ENCODE measurements around the gene DRD4. TPM values are rescaled to one million over a fixed set of nuclear protein-coding genes. Genes with fewer than 3 reads are reported as not detected.

The DRD4 gene
- total and polyA plus RNA-seq, 7 experiments from 2014 or later, result 0.27 to 1.9 (median 0.75) TPM; not detected in 2

DNA sequence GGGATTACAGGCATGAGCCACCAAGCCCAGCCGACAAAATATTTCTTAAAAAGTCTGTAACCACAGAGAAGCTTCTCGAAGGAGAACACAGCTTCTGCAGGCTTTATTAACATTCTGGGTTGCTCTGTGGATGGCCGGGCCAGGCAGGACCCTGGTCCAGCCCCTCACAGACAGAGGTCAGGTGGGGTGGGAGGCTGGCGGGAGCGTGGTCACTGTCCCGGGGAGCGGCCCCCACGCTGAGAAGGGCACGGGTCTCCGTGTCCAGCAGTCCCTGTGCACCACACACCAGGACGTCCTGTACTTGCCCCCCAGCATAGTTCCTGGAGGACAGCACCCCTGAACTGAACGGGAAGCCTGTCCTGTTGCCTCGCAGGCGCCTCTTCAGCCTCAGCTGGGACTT, 19.4 kb downstream of the DRD4 start:
- Mint-ChIP-seq H3K4me1 (peaks cover 0 to 1% (median 0%) of the 10 kb centered on the region in 7 donors), H3K36me3 (peaks cover 0 to 30% (median 5%) of the 10 kb centered on the region in 5 donors), H3K4me3 (no peak overlapping the region), H3K27me3 (no peaks in the 10 kb centered on the region), H3K9me3 (no peaks in the 10 kb centered on the region), H3K27ac (no peak overlapping the region)
- ChIA-PET CTCF (interaction anchor here (1.0 kb wide), 1 partner anchor 110 kb away, joined by 4 read pairs; no protein-coding TSS in a partner anchor), POLR2A (no interaction called here)
- H3K9me3 ChIP-seq (ENCODE audit: control insufficient read depth in 2 of 3, low read length in 3 of 3), result no peaks in the 10 kb centered on the region
- H3K4me3 ChIP-seq (ENCODE audit: low read length), result no peak overlapping the region
- no peak overlapping the region for H3K27ac ChIP-seq (ENCODE audit: low read depth, low read length)
- no peak for ATAC-seq
- DNase-seq, result no peak
- no peaks in the 10 kb centered on the region for H3K27me3 ChIP-seq (ENCODE audit: control insufficient read depth in 2 of 2, insufficient read depth in 2 of 2, low read length in 2 of 2)
- peaks cover 0 to 59% (median 4%) of the 10 kb centered on the region in 3 experiments for H3K36me3 ChIP-seq (ENCODE audit: control insufficient read depth in 2 of 3, insufficient read depth in 3 of 3, low read length in 3 of 3)
- H3K4me1 ChIP-seq (ENCODE audit: control insufficient read depth in 2 of 2, insufficient read depth in 2 of 2, low read length in 2 of 2), result no peaks in the 10 kb centered on the region
- intact Hi-C loops (cut with micrococcal nuclease), result no loop called here

DNA sequence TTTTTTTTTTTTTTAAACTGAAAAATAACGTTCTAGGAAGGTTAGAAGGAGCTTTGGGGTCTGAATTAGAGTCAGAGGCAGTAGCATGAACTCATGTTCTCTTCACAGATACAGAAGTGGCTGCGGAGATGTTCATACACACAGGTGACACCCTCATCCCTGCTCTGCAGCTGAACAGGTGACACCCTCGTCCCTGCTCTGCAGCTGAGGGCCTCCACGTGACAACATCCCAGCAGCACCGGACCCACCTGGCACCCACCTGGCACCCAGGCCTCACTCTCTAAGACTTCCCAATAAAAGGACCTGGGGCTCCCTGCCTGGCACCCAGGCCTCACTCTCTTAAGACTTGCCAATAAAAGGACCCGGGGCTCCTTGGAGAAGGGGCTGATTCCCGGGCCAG, 19.8 kb downstream of the DRD4 start:
- Mint-ChIP-seq H3K27me3 (no peaks in the 10 kb centered on the region), H3K4me3 (no peak overlapping the region), H3K9me3 (no peaks in the 10 kb centered on the region), H3K36me3 (peaks cover 0 to 26% (median 3%) of the 10 kb centered on the region in 5 donors), H3K4me1 (peaks cover 0 to 1% (median 0%) of the 10 kb centered on the region in 7 donors), H3K27ac (peak overlapping the region in 1 of 9 donors; percentile 52)
- ChIA-PET CTCF (no interaction called here), POLR2A (no interaction called here)
- no peak overlapping the region for H3K27ac ChIP-seq (ENCODE audit: low read depth, low read length)
- H3K4me3 ChIP-seq (ENCODE audit: low read length), result no peak overlapping the region
- peaks cover 0 to 55% (median 4%) of the 10 kb centered on the region in 3 experiments for H3K36me3 ChIP-seq (ENCODE audit: control insufficient read depth in 2 of 3, insufficient read depth in 3 of 3, low read length in 3 of 3)
- no peaks in the 10 kb centered on the region for H3K27me3 ChIP-seq (ENCODE audit: control insufficient read depth in 2 of 2, insufficient read depth in 2 of 2, low read length in 2 of 2)
- DNase-seq, result no peak
- no peaks in the 10 kb centered on the region for H3K9me3 ChIP-seq (ENCODE audit: control insufficient read depth in 2 of 3, low read length in 3 of 3)
- intact Hi-C loops (cut with micrococcal nuclease), result no loop called here
- H3K4me1 ChIP-seq (ENCODE audit: control insufficient read depth in 2 of 2, insufficient read depth in 2 of 2, low read length in 2 of 2), result no peaks in the 10 kb centered on the region
- no peak for ATAC-seq

DNA sequence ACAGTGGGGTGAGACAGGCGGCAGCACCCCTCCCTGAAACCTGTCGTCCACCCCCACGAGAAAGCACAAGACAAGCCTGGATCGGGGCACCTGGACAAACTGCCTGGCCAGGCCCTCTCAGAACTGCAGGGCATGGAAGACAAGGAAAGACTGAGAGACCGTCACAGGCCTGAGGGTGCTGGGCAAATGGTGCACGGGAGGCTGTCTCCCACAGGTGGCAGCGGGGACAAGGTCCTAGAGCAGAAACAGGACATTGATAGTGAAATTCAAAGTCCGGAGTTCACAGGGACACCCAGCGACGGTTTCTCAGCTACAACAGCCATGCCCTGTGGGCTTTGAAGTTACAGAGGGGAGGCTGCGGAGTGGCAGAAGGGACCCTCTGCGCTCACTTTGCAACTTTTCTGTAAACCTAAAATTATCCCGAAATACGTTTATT, 20.6 kb downstream of the DRD4 start:
- Mint-ChIP-seq H3K9me3 (no peaks in the 10 kb centered on the region), H3K4me3 (no peak overlapping the region)
- DNase-seq, result no peak

DNA sequence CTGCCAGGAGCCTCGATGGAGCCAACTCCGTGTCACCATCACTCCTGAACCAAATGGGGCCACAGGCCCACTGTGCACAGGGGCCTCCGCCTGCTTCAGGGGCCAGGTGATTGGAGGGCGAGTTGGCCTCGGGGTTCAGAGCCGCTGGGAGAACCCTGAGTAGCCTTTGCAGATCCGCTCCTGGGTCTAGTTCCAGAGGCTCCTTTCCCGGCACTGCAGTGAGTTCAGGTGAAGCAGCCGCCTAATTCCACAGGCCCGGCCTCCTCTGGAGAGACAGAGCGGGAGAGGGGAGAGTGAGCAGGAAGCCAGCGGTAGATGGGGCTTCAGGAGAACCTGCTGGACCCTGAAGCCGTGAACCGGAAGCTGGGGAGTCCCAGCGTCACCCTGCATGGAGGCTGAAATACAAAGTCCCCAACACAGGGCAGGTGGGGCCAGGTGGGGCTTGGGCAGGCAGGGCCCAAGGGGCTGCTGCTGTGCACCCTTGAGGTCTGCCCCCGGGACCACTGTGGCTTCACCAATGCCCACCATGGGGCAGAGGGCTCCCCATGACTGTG, 22.5 kb downstream of the DRD4 start:
- H3K4me3 Mint-ChIP-seq, result no peak overlapping the region
- ChIA-PET CTCF (no interaction called here), POLR2A (no interaction called here)
- intact Hi-C loops (cut with micrococcal nuclease), result no loop called here
- ATAC-seq (no peak), DNase-seq (no peak)
- H3K27ac Mint-ChIP-seq, result no peak overlapping the region
- H3K9me3 Mint-ChIP-seq, result no peaks in the 10 kb centered on the region
- no peaks in the 10 kb centered on the region for H3K27me3 ChIP-seq (ENCODE audit: control insufficient read depth in 2 of 2, insufficient read depth in 2 of 2, low read length in 2 of 2)
- H3K4me3 ChIP-seq (ENCODE audit: low read length), result no peak overlapping the region
- peaks cover 0 to 7% (median 0%) of the 10 kb centered on the region in 7 donors for H3K4me1 Mint-ChIP-seq
- H3K4me1 ChIP-seq (ENCODE audit: control insufficient read depth in 2 of 2, insufficient read depth in 2 of 2, low read length in 2 of 2), result no peaks in the 10 kb centered on the region
- H3K27ac ChIP-seq (ENCODE audit: low read depth, low read length), result no peak overlapping the region
- H3K9me3 ChIP-seq (ENCODE audit: control insufficient read depth in 2 of 3, low read length in 3 of 3), result no peaks in the 10 kb centered on the region
- H3K36me3 Mint-ChIP-seq, result peaks cover 0 to 15% (median 0%) of the 10 kb centered on the region in 5 donors
- H3K36me3 ChIP-seq (ENCODE audit: control insufficient read depth in 2 of 3, insufficient read depth in 3 of 3, low read length in 3 of 3), result peaks cover 0 to 49% (median 0%) of the 10 kb centered on the region in 3 experiments
- H3K27me3 Mint-ChIP-seq, result no peaks in the 10 kb centered on the region

More for the DNA sequence above, 20.6 kb downstream of the DRD4 start:
- ChIA-PET POLR2A (no interaction called here), CTCF (no interaction called here)
- Mint-ChIP-seq H3K36me3 (peaks cover 0 to 19% (median 0%) of the 10 kb centered on the region in 5 donors), H3K27ac (no peak overlapping the region), H3K4me1 (peaks cover 0 to 4% (median 1%) of the 10 kb centered on the region in 7 donors), H3K27me3 (no peaks in the 10 kb centered on the region)
- H3K36me3 ChIP-seq (ENCODE audit: control insufficient read depth in 2 of 3, insufficient read depth in 3 of 3, low read length in 3 of 3), result peaks cover 0 to 54% (median 4%) of the 10 kb centered on the region in 3 experiments
- H3K4me1 ChIP-seq (ENCODE audit: control insufficient read depth in 2 of 2, insufficient read depth in 2 of 2, low read length in 2 of 2), result no peaks in the 10 kb centered on the region
- no peaks in the 10 kb centered on the region for H3K9me3 ChIP-seq (ENCODE audit: control insufficient read depth in 2 of 3, low read length in 3 of 3)
- H3K4me3 ChIP-seq (ENCODE audit: low read length), result no peak overlapping the region
- no peak overlapping the region for H3K27ac ChIP-seq (ENCODE audit: low read depth, low read length)
- H3K27me3 ChIP-seq (ENCODE audit: control insufficient read depth in 2 of 2, insufficient read depth in 2 of 2, low read length in 2 of 2), result no peaks in the 10 kb centered on the region
- ATAC-seq, result no peak
- intact Hi-C loops (cut with micrococcal nuclease), result no loop called here

DNA sequence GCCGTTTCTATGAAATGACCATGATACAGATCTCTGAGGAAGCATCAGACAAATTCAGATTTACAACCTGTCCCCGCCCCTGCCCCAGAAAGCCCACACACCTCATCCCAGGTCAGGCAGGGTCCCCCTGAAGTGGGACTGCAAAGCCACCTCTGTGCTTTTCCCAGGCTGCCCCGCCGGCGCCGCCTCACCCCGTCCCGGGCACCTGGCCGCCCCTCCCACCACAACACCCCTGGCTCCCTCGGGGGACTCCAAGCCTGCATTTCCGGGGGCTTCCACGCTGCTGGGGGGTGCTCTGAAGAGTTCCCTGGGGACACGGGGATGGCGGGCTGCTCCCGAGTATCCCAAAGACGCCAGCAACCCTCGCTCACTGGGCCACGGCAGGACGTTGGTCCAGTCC, 23.2 kb downstream of the DRD4 start:
- Mint-ChIP-seq H3K27ac (no peak overlapping the region), H3K9me3 (no peaks in the 10 kb centered on the region), H3K4me1 (peaks cover 0 to 7% (median 0%) of the 10 kb centered on the region in 7 donors), H3K27me3 (no peaks in the 10 kb centered on the region), H3K4me3 (no peak overlapping the region), H3K36me3 (peaks cover 0 to 16% (median 0%) of the 10 kb centered on the region in 5 donors)
- DNase-seq (no peak), ATAC-seq (no peak)
- ChIA-PET POLR2A (no interaction called here), CTCF (no interaction called here)
- Histone ChIP-seq H3K27me3 (ENCODE audit: control insufficient read depth in 2 of 2, insufficient read depth in 2 of 2, low read length in 2 of 2) (no peaks in the 10 kb centered on the region), H3K4me3 (ENCODE audit: low read length) (no peak overlapping the region), H3K27ac (ENCODE audit: low read depth, low read length) (no peak overlapping the region), H3K36me3 (ENCODE audit: control insufficient read depth in 2 of 3, insufficient read depth in 3 of 3, low read length in 3 of 3) (peaks cover 0 to 46% (median 0%) of the 10 kb centered on the region in 3 experiments), H3K4me1 (ENCODE audit: control insufficient read depth in 2 of 2, insufficient read depth in 2 of 2, low read length in 2 of 2) (no peaks in the 10 kb centered on the region), H3K9me3 (ENCODE audit: control insufficient read depth in 2 of 3, low read length in 3 of 3) (no peaks in the 10 kb centered on the region)
- intact Hi-C loops (cut with micrococcal nuclease), result no loop called here

DNA sequence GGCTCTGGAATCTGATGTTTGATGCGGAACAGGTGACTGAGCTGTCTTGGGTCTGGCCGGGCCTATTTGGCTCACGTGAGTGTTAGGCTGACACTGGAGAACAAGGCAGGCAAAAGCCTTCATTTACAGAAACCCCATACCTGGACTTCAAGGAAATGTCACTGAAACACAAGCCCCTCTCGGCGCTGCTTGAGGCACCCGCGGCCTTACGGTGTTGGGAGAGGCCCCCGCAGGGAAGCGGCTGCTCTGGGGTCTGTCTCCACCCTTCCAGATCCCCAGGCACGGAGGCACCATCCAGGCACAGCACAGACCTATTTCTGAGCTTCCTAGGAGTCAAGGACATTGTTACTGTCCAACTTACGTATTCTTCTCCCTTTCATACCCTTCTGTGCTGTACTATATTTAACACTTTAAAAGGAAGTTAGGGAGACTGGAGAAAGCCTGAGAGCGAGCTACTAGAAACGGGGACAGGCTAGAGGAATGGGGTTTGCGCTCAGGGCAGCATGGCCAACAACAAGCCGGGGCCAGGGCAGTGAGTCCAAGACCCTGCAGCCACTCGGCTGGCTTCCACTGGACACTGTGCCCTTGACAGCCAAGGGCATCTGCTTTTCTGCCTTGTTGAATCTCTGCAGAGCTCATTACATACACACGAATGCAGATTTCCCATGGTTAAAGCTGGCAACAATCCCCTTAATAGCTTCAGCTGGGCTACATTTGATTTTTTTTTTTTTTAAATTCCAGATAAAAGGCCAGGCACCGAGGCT, 23.8 kb downstream of the DRD4 start:
- ATAC-seq (no peak), DNase-seq (no peak)
- H3K9me3 Mint-ChIP-seq, result no peaks in the 10 kb centered on the region
- Histone ChIP-seq H3K4me3 (ENCODE audit: low read length) (no peak overlapping the region), H3K36me3 (ENCODE audit: control insufficient read depth in 2 of 3, insufficient read depth in 3 of 3, low read length in 3 of 3) (peaks cover 0 to 45% (median 0%) of the 10 kb centered on the region in 3 experiments), H3K9me3 (ENCODE audit: control insufficient read depth in 2 of 3, low read length in 3 of 3) (no peaks in the 10 kb centered on the region), H3K27ac (ENCODE audit: low read depth, low read length) (no peak overlapping the region), H3K27me3 (ENCODE audit: control insufficient read depth in 2 of 2, insufficient read depth in 2 of 2, low read length in 2 of 2) (no peaks in the 10 kb centered on the region), H3K4me1 (ENCODE audit: control insufficient read depth in 2 of 2, insufficient read depth in 2 of 2, low read length in 2 of 2) (no peaks in the 10 kb centered on the region)
- no peak overlapping the region for H3K4me3 Mint-ChIP-seq
- CTCF ChIA-PET, result interaction anchor here (0.6 to 1.9 kb wide), 3 partner anchors 53 to 70 kb away, joined by 3 to 10 read pairs (median 3); no protein-coding TSS in a partner anchor
- H3K27ac Mint-ChIP-seq, result no peak overlapping the region
- no peaks in the 10 kb centered on the region for H3K27me3 Mint-ChIP-seq
- peaks cover 0 to 7% (median 0%) of the 10 kb centered on the region in 7 donors for H3K4me1 Mint-ChIP-seq
- peaks cover 0 to 20% (median 0%) of the 10 kb centered on the region in 5 donors for H3K36me3 Mint-ChIP-seq
- intact Hi-C loops (cut with micrococcal nuclease), result no loop called here
- POLR2A ChIA-PET, result no interaction called here
